CD4-positive, alpha-beta T cell treated with Interleukin-4 for 4 hours (primary cell): ENCODE measurements around the gene FYN.
A peak's percentile ranks its signal among the peaks of the same experiment; 100 is the strongest.

Experiments
- DNase-seq: peaks from one replicate; pipeline ENCODE4 v3.0.0-alpha.2; 2020

Gene FYN

DNA sequence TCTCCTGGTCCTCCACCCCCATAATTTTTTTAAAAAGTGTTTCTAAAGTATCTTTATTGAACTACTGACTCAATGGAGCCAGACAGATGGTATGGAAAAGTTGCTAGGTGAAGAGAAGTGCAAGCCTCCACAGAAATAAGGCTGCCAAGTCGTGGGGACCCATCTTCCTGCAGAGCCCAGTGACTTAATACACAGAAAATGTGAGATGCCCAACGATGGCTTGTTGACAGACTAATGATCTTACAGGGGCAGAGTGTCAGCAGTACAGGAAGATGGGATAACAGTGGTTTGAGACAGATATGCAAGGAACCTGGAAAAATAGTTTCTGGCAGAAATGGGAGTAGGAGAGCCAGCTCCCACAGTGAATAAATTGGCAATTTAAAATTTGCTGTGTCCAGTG, 43.3 kb downstream of the FYN start:
- DNase-seq = no peak

DNA sequence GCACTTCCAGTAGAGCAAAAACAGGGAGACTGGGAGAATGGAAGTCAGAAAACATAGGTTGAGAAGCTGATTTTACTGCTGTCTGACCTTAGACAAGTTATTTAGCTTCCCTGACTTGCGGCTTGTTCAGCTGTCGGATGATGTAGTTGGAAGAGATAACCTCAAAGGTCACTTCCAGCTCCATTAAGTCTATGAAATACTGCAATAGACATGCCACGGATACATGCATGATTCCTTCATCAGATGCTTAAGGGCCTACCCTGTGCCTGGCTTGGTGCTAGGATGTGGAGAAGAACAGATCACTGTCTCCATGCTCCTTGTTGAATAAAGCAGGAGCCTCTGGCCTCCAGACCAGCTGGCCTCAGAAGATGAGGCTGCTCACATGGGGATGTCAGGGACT, 43.7 kb downstream of the FYN start:
- DNase-seq = no peak

DNA sequence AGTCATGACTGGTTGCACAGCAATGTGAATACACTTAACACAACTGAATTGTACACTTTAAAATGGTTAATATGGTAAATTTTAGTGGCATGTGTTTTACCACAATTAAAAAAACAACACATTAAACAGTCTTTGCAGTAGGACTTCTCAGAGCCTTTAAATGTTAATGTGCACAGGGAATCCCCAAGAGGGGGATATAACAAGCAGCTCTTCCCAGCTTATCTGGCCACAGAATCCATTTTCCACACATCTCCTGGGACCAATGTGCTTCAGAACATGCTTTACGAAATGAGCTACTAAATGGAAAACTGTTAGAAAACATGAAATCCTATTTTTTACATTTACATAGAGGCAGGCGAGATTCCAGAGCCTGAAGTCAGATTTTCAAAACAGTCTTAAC, 44.4 kb downstream of the FYN start:
- no peak for DNase-seq

DNA sequence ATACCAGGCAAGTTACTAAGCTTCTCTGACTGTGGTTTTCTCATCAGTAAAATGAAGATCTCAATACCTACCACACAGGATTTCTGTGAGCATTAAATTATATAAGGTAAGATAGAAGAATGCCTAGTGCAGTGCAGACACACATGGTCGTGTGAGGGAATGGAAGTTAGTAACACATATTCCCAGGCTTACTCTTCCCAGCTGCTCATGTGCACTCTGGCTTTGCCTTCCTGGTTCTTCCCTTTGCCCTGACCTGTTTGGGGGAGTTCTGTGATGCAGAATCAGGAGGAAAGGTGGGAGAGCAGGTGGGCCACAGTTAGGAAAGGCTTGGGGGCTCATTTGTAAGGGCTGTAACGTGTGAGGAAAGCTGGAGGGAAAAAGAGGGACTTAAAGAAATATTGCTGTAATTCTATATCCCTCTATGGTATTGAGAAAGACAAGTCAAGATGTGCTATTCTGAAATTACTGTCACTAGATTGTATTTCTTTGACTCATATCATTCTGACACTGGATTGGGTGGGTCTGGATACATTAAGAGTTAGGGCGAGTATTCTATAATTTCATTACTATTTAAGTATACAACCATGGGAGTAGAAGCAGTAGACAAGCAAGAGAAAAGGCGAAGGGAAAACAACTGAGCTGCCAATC, 47.7 kb downstream of the FYN start:
- DNase-seq = no peak

DNA sequence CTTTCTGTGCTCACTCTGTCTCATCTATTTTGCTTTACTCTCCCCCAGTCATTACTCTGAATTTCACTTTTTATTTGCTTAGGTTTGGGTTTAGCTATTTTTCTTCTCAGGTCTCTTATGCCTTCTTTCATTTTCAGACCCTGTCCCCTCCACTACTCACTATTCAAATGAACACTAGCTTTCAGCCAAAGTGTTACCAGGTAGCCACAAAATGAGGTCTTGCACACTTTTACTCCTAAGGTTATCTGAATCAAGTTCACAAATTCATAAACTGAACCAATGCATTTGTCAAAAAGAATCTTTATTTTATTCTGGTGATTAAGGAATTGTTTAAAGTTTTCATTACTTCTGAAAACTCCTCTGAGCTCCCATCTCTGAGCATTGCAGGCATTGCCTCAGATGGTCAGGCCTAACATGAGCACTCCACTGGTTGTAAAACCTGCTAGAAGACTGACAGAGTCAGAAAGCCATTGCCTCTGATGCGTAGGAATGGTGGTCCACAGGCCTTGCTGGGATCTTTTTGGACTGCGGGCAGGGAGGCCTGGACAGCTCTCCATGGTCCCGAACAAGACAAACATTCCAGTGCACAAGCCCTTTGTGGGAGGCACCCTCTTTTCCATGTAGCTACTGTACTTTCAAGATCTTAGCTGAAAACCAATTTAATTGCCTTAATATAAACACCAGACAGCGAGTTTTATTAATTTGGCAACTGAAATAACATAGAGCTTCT, 48.5 kb downstream of the FYN start:
- no peak for DNase-seq

DNA sequence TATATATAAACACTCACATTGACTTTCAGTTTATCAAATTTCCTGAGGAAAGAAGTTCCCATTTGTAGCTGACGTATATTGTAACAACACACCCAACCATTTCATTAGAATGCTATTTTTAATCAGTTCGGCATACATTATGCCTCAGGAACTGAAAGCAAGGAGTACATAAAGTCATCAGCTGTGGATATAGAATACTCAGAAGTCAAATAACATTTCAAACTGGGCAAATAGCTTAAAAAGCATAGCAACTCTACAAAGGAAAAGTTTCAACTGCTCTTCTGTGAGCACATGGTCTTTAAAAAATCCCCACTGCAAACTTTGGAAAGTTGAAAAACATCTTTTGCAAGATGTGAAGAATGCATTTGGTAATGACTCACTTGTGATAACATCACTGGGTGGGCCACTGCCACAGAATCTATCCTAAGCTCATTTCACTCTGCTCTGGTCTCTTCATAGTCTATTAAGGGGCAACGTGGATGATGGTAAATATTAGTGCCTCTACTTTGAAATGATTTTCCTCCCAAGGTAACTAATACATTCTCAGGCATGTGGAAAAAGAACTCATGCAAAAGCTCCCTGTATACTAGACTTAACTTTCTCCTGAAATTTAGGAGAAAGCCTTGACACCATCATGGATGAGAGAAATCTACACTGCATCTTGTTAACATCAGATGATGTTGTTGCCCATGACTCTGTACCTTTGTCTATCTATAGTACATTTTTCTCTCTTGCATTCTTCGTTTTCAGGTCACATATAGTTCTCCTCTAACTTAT, 49.2 kb downstream of the FYN start:
- DNase-seq = peak; percentile 81

DNA sequence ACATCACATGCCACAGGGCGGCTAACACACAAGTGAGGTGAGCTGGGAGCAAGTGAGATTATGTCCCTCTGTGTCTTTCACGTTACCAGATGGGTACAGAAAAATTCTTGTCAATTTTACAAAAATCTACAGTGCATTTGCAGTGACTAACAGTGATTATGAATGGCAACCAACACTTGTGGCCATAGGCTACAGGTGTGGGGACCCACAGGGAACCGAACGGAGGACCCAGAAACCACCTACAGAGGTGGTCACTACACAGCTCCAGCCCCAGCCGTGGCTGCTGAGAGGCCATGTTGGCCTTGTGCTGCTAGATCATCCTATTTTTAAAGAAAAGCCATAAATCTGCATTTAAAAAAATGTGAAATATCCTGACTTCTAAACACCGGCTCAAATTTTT, 50.2 kb downstream of the FYN start:
- no peak for DNase-seq

DNA sequence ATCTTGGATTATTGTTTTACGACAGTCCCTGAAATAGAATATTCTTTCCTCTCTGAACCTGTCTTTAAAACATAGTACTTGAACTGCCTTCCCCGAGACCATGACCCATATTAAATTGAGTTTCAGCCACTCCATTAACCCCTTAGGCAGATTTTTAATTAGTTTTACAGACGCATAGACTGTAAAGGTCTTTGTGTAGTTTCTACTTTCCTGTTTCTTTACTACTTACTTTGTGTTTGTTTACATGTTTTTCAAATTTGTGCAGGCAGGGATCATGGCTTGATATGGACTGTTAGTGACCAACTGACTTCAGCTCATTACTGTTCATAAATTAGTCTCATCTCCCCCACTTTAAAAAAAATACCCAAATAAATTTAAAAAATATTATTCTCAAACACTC, 53.8 kb downstream of the FYN start:
- no peak for DNase-seq

- no peak for DNase-seq
Measured at GRCh38 chr6:111818539-111819226, 54.6 kb downstream of the FYN start.

- DNase-seq = no peak
Measured at GRCh38 chr6:111817451-111818120, 55.7 kb downstream of the FYN start.

DNA sequence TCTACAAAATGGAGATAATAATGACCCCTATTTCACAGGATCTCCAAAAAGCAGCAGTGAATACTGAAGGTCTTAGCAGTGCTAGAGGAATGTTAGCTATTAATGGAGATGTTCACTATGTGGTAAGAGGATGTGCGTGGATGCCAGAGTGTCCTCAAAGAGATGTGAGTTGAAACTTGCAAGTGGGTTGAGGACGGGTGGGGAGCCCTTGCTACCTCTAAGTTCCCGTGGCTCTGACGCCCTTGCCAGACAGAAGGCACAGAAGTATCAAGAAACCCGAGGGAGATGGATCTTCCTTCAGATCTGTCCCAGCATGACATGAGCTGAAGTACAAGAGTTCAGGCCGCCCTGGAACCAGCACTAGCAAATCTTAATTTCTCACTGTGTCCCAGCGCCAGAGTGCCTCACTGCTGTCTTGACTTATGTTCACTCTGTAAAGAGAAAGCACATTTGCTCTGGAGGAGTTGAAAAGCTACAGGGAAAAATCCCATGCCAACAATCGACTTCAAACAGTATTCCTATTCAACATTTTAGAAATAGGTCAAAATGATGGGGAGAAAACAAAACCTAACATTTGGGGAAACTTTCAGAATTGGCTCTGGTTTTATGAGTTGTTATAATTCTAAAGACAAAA, 59.5 kb downstream of the FYN start:
- DNase-seq = no peak

- DNase-seq = peak; percentile 48
Measured at GRCh38 chr6:111813237-111813636, 60.0 kb downstream of the FYN start.

DNA sequence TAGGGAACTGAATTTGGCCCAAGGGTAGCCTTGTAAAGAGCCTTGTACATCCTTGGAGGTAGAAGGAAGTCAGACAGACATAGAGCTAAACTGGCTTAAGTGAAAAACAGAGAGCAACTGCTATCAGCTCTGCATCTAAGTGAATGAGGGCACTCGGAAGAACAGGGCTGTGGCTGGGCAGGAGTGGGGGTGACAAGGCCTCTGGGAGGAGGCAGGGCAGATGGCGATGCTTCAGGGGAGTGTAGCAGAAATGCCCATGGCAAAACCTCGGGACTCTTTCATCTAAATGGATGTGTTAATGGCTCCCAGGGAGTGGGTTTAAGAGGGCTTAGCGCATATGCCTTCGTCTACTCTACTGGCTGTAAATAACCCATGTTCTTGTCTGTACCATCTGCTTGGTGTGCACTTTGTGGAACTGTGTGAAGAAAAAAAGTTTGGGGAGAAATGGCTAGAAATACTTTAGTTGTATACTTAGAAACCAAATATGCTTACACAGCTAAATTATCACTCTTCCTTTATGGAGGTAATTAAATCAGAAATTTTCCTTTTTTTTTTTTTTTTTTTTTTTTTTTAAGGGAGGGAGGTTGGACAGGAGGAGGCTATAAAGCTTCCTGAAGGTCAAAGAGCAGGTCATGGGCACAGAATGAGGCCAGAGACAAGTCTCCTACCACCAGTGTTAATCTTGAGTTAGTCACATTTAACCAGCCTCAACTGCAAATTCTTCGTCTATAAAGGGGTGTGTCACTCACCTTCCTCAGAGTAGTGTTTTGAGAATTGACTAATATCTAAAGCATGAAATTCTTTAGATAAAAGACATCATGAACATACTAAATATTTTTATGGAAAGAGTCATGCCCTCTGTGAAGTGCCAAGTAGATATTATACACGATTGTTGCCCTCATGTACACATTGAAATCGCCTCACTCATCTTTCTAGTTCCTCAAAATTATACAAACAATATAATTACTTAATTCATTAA, 60.9 kb downstream of the FYN start:
- DNase-seq = no peak

- no peak for DNase-seq
Measured at GRCh38 chr6:111810294-111811131, 62.7 kb downstream of the FYN start.

GRCh38 chr6:111809766-111810165, 63.5 kb downstream of the FYN start:
- no peak for DNase-seq

- no peak for DNase-seq
Measured at GRCh38 chr6:111809264-111809663, 64.0 kb downstream of the FYN start.

DNA sequence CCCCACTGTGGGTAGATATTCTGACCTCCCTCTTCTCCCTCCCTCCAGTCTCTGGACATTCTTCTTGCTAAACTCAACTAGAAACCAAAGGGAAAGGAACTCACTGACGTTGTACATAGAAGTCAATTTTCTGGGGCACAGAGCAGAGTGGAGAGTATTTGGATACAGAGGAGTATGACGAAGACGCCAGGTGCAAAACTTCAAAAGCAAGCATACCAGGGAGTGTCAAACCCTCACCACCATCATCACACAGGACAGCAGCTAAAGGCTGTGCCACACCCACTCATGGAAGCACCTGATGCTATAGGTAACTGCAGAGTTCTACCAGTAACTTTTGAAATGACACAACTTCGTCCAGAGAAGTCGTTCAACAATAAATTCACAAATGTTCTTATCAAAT, 64.8 kb downstream of the FYN start:
- peak; percentile 45 for DNase-seq

- no peak for DNase-seq
Measured at GRCh38 chr6:111806561-111807497, 66.4 kb downstream of the FYN start.

GRCh38 chr6:111806165-111806547, 67.1 kb downstream of the FYN start:
- DNase-seq = no peak
